Activated T-cell treated with anti-CD3 and anti-CD28 coated beads for 24 hours (primary cell): Measurements from ENCODE around the gene FOXK1.
"Not testable (repeated sequence)": the region's sequence is repeated elsewhere in the genome, so short reads cannot be mapped to it uniquely, and the experiment has no call there.

Experiments used
- DNase-seq: peaks from one replicate; pipeline ENCODE4 v3.0.0-alpha.2; 2020; ENCODE audit warnings: low read depth

Gene FOXK1

GRCh38 chr7:4800926-4801838, 119.1 kb downstream of the FOXK1 start:
- DNase-seq: no peak

GRCh38 chr7:4801839-4802231, 119.7 kb downstream of the FOXK1 start:
- no peak for DNase-seq

- not testable (repeated sequence) for DNase-seq
These were observed 120.5 kb downstream of the FOXK1 start for GRCh38 chr7:4802577-4802976.

GRCh38 chr7:4803397-4804241, 121.5 kb downstream of the FOXK1 start:
- DNase-seq: no peak

GRCh38 chr7:4805110-4805983, 123.3 kb downstream of the FOXK1 start:
- DNase-seq: no peak

GRCh38 chr7:4805984-4806300, 123.8 kb downstream of the FOXK1 start:
- no peak for DNase-seq

GRCh38 chr7:4806983-4807597, 125.0 kb downstream of the FOXK1 start:
- DNase-seq: no peak

- DNase-seq: no peak
These were observed 125.5 kb downstream of the FOXK1 start for GRCh38 chr7:4807598-4808016.

GRCh38 chr7:4808026-4808425, 125.9 kb downstream of the FOXK1 start:
- no peak for DNase-seq

- no peak for DNase-seq
These were observed 126.5 kb downstream of the FOXK1 start for GRCh38 chr7:4808565-4808964.

GRCh38 chr7:4809091-4809591, 127.0 kb downstream of the FOXK1 start:
- peak; percentile 11 for DNase-seq

- DNase-seq: no peak
These were observed 127.6 kb downstream of the FOXK1 start for GRCh38 chr7:4809666-4810065.

GRCh38 chr7:4814433-4814832, 132.3 kb downstream of the FOXK1 start:
- no peak for DNase-seq

GRCh38 chr7:4815121-4815520, 133.0 kb downstream of the FOXK1 start:
- no peak for DNase-seq

GRCh38 chr7:4815609-4816418, 133.7 kb downstream of the FOXK1 start:
- DNase-seq: no peak

- DNase-seq: no peak
These were observed 134.5 kb downstream of the FOXK1 start for GRCh38 chr7:4816419-4817080.

- no peak for DNase-seq
These were observed 135.2 kb downstream of the FOXK1 start for GRCh38 chr7:4817178-4817901.

- no peak for DNase-seq
These were observed 136.1 kb downstream of the FOXK1 start for GRCh38 chr7:4818000-4818794.
